ENCODE measurements around the gene CD109.

Gene CD109

DNA sequence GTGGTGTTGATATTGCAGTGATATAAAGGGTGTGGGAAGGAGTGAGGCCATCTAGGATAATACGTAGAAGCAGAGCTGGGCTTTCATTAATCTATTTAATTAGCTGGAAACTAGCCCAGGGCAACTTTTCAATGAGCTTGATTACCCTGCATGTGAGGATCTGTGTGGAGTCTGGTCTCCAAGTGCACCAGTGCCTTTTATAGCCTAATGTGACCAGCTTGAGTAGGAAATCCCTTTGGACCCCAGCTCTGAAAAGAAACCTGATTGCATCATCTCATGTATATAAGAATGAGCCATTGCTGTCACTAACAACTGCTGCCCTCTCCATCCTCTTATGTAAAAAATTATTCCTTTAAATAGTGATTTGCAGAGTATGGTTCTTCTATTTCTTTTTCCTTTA is 72.6 kb downstream of the CD109 start:
- peaks cover 3% of the 10 kb centered on the region for H3K4me1 Mint-ChIP-seq (ENCODE audit: low read depth)
- no peak overlapping the region for H3K27ac Mint-ChIP-seq
- H3K9me3 Mint-ChIP-seq, result peaks cover 5% of the 10 kb centered on the region
- H3K27me3 Mint-ChIP-seq (ENCODE audit: low read depth), result no peaks in the 10 kb centered on the region
- H3K36me3 Mint-ChIP-seq (ENCODE audit: low read depth), result peaks cover 37% of the 10 kb centered on the region
- H3K4me3 Mint-ChIP-seq, result no peak overlapping the region

DNA sequence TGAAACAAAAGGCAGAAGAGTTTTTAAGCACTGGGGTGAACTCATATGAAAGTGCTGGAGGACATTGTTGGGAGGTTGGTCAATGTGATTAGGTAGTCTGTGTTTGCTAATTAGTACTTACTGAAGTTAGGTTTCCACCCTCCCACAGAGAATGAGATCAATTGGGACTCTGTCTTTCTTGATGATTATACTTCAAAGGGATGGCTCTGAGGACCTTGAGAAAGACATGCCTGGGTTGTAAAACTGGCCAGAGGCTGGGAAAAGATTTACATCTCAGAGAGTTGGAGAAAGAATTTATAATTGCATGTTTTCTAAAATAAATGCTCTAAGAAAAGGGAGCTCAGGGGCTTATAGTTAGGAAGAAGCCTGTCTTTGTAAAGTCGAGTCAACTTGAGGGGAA is 74.0 kb downstream of the CD109 start:
- Mint-ChIP-seq H3K4me3 (no peak overlapping the region), H3K27me3 (ENCODE audit: low read depth) (no peaks in the 10 kb centered on the region), H3K4me1 (ENCODE audit: low read depth) (peaks cover 3% of the 10 kb centered on the region), H3K27ac (no peak overlapping the region), H3K36me3 (ENCODE audit: low read depth) (peaks cover 29% of the 10 kb centered on the region), H3K9me3 (peaks cover 1% of the 10 kb centered on the region)

GRCh38 chr6:73774311-73774774 is 78.3 kb downstream of the CD109 start:
- Mint-ChIP-seq H3K27ac (no peak overlapping the region), H3K9me3 (no peaks in the 10 kb centered on the region), H3K27me3 (ENCODE audit: low read depth) (no peaks in the 10 kb centered on the region), H3K36me3 (ENCODE audit: low read depth) (peaks cover 10% of the 10 kb centered on the region), H3K4me1 (ENCODE audit: low read depth) (no peaks in the 10 kb centered on the region), H3K4me3 (no peak overlapping the region)

DNA sequence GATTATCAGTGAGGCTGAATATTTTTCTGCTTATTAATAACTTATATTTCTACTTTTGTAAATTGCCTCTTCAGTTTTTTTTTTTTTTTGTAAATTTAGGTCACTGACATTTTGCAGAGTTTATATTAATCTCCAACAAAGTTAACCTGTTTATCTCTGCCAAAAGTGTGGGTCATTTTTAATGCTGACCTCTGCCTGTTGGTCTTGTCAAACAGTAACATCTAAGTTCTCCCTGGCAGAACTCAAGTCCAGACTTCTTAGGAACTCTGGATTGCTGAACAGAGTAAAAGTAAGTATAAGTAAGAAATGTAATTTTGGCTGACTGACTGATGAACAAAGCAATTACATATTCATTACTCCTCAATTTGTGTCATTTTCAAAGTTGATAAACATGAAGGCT is 83.9 kb downstream of the CD109 start:
- Mint-ChIP-seq H3K36me3 (ENCODE audit: low read depth) (peaks cover 4% of the 10 kb centered on the region), H3K27me3 (ENCODE audit: low read depth) (no peaks in the 10 kb centered on the region), H3K4me3 (no peak overlapping the region), H3K27ac (no peak overlapping the region), H3K9me3 (no peaks in the 10 kb centered on the region), H3K4me1 (ENCODE audit: low read depth) (no peaks in the 10 kb centered on the region)

GRCh38 chr6:73782911-73783310 is 86.9 kb downstream of the CD109 start:
- H3K4me1 Mint-ChIP-seq (ENCODE audit: low read depth), result no peaks in the 10 kb centered on the region
- no peak overlapping the region for H3K4me3 Mint-ChIP-seq
- no peaks in the 10 kb centered on the region for H3K27me3 Mint-ChIP-seq (ENCODE audit: low read depth)
- peaks cover 8% of the 10 kb centered on the region for H3K36me3 Mint-ChIP-seq (ENCODE audit: low read depth)
- H3K9me3 Mint-ChIP-seq, result no peaks in the 10 kb centered on the region
- H3K27ac Mint-ChIP-seq, result no peak overlapping the region

DNA sequence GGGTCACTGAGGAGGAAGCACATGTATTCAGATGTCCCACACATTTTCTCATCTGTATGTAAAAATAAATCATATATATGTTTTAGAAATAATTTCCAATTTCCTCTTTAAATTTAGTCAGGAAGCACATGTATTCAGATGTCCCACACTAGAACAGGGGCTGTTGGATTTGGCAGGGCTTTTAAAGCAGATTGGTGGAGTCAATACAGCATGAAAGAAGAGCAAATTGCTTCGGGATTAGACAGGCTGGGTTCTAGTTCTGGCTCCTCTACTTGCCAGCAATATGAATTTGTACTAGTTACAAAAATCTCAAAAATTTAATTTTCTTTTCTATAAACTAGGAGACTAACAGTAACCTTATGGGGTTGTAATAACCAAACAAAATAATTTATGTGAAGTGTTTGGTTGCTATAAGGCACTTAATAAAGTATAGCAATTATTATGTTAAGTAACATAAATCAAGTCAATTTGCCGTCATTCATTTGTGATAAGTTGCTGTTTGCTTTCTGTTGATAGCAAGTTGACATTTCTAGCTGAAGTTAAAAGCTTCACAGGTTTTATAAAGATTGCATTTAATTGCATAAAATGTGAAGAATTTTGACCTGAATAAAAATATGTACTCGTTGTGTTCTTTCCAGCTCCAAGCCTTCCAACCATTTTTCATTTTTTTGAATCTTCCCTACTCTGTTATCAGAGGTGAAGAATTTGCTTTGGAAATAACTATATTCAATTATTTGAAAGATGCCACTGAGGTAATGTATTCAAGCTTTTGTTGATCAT is 88.9 kb downstream of the CD109 start:
- Mint-ChIP-seq H3K27ac (no peak overlapping the region), H3K36me3 (ENCODE audit: low read depth) (peaks cover 11% of the 10 kb centered on the region), H3K27me3 (ENCODE audit: low read depth) (no peaks in the 10 kb centered on the region), H3K4me1 (ENCODE audit: low read depth) (peaks cover 8% of the 10 kb centered on the region), H3K9me3 (no peaks in the 10 kb centered on the region), H3K4me3 (no peak overlapping the region)

DNA sequence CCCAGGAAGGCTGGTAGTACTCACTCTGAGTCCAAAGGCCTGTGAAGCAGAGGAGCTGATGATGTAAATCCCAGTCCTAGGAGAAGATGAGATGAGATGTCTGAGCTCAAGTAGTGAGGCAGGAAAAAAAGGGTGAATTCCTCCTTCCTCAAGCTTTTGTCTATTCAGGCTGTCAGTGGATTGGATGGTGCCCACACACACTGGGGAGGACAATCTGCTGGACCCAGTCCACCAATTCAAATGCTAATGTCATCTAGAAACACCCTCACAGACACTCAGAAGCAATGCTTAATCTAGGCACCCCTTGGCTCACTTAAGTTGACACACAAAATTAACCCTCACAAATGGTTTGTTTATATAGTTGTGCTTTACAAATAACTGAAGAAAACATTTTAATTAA is 94.6 kb downstream of the CD109 start:
- Mint-ChIP-seq H3K36me3 (ENCODE audit: low read depth) (peaks cover 11% of the 10 kb centered on the region), H3K27me3 (ENCODE audit: low read depth) (no peaks in the 10 kb centered on the region), H3K27ac (no peak overlapping the region), H3K9me3 (no peaks in the 10 kb centered on the region), H3K4me1 (ENCODE audit: low read depth) (peaks cover 8% of the 10 kb centered on the region), H3K4me3 (no peak overlapping the region)

GRCh38 chr6:73791336-73791735 is 95.3 kb downstream of the CD109 start:
- Mint-ChIP-seq H3K4me1 (ENCODE audit: low read depth) (peaks cover 8% of the 10 kb centered on the region), H3K36me3 (ENCODE audit: low read depth) (peaks cover 11% of the 10 kb centered on the region), H3K27me3 (ENCODE audit: low read depth) (no peaks in the 10 kb centered on the region), H3K27ac (no peak overlapping the region), H3K9me3 (no peaks in the 10 kb centered on the region), H3K4me3 (no peak overlapping the region)

- Mint-ChIP-seq H3K36me3 (ENCODE audit: low read depth) (peaks cover 10% of the 10 kb centered on the region), H3K27me3 (ENCODE audit: low read depth) (no peaks in the 10 kb centered on the region), H3K4me1 (ENCODE audit: low read depth) (peaks cover 8% of the 10 kb centered on the region), H3K4me3 (no peak overlapping the region), H3K27ac (no peak overlapping the region), H3K9me3 (no peaks in the 10 kb centered on the region)
Measured at GRCh38 chr6:73792738-73793137, 96.7 kb downstream of the CD109 start.

GRCh38 chr6:73796881-73797280 is 100.9 kb downstream of the CD109 start:
- Mint-ChIP-seq H3K36me3 (ENCODE audit: low read depth) (peaks cover 12% of the 10 kb centered on the region), H3K4me3 (no peak overlapping the region), H3K4me1 (ENCODE audit: low read depth) (peaks cover 6% of the 10 kb centered on the region), H3K9me3 (no peaks in the 10 kb centered on the region), H3K27me3 (ENCODE audit: low read depth) (no peaks in the 10 kb centered on the region), H3K27ac (no peak overlapping the region)

DNA sequence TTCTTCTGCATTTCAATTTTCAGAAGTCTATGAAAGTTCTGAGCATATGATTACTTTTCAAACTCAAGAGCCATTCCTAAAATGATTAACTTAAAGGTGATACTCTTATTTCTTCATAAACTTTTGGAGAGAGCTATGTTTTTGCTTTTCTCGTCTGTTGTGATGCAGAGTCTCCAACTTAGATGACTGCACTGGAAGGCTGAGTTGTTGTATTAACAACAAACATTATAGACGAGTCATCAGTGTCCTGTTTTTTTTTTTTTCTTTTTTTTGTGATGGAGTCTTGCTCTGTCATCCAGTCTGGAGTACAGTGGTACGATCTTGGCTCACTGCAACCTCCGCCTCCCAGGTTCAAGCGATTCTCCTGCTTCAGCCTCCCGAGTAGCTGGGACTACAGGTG is 101.9 kb downstream of the CD109 start:
- no peak overlapping the region for H3K27ac Mint-ChIP-seq
- no peaks in the 10 kb centered on the region for H3K9me3 Mint-ChIP-seq
- H3K4me3 Mint-ChIP-seq, result no peak overlapping the region
- peaks cover 10% of the 10 kb centered on the region for H3K36me3 Mint-ChIP-seq (ENCODE audit: low read depth)
- peaks cover 6% of the 10 kb centered on the region for H3K4me1 Mint-ChIP-seq (ENCODE audit: low read depth)
- H3K27me3 Mint-ChIP-seq (ENCODE audit: low read depth), result no peaks in the 10 kb centered on the region

DNA sequence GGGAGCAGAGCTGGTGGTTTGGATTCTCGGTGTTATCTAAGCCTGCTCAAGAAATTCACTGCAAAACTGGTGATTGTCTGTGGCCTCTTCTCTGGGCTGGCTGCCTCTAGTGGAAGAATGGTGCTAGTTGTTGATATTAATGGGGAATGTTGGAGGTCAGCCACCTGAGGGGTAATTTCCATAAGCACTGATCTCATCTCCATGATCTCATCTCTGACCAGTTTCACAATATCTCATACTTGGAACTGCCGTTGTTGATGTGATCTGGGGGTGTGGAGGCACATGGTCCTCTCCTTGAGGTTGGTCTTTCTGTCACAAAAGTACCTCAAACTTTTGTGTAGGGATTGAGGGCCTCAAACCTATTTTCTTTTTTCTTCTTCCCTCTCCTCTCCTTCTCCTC is 102.6 kb downstream of the CD109 start:
- H3K36me3 Mint-ChIP-seq (ENCODE audit: low read depth), result peaks cover 12% of the 10 kb centered on the region
- H3K4me1 Mint-ChIP-seq (ENCODE audit: low read depth), result peaks cover 6% of the 10 kb centered on the region
- no peak overlapping the region for H3K27ac Mint-ChIP-seq
- no peaks in the 10 kb centered on the region for H3K27me3 Mint-ChIP-seq (ENCODE audit: low read depth)
- H3K4me3 Mint-ChIP-seq, result no peak overlapping the region
- no peaks in the 10 kb centered on the region for H3K9me3 Mint-ChIP-seq

- Mint-ChIP-seq H3K4me3 (no peak overlapping the region), H3K36me3 (ENCODE audit: low read depth) (peaks cover 23% of the 10 kb centered on the region), H3K27me3 (ENCODE audit: low read depth) (no peaks in the 10 kb centered on the region), H3K9me3 (peaks cover 4% of the 10 kb centered on the region), H3K4me1 (ENCODE audit: low read depth) (peaks cover 8% of the 10 kb centered on the region), H3K27ac (no peak overlapping the region)
Measured at GRCh38 chr6:73800997-73801396, 105.0 kb downstream of the CD109 start.

DNA sequence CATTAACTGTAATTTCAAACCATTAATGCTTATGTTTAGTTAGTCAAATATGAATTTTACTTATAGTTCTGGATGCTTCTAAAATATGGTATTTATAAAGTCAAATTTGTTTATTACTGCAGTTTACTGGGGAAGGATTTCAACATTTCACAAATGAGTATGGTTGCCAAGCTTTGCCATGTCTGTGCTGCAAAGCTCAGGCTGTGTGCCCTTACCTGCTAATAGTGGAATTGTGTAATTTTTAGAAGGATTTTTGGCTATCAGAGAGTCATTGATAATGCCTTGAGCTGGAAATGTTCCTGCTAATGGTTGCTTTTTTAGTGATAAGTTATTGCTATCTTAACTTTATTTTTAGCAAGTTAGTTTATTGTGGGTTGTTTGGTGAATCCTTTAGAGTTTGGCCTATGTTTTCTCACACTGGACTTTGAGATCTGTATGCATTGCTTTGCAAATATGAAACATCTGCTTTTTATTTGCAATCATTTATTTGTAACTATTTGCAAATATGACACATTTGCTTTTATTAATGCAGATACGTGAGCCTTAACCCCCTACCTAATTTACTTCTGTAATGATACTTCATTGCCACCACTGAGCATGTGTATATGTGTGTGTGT is 105.8 kb downstream of the CD109 start:
- Mint-ChIP-seq H3K36me3 (ENCODE audit: low read depth) (peaks cover 26% of the 10 kb centered on the region), H3K4me3 (no peak overlapping the region), H3K27me3 (ENCODE audit: low read depth) (no peaks in the 10 kb centered on the region), H3K9me3 (peaks cover 4% of the 10 kb centered on the region), H3K4me1 (ENCODE audit: low read depth) (peaks cover 8% of the 10 kb centered on the region), H3K27ac (no peak overlapping the region)

- Mint-ChIP-seq H3K4me3 (no peak overlapping the region), H3K27ac (no peak overlapping the region), H3K36me3 (ENCODE audit: low read depth) (peaks cover 30% of the 10 kb centered on the region), H3K27me3 (ENCODE audit: low read depth) (no peaks in the 10 kb centered on the region), H3K4me1 (ENCODE audit: low read depth) (peaks cover 8% of the 10 kb centered on the region), H3K9me3 (peaks cover 4% of the 10 kb centered on the region)
Measured at GRCh38 chr6:73802366-73802765, 106.4 kb downstream of the CD109 start.
